IMR-90 (cell line): Measurements from ENCODE around the gene FABP2. TPM values are rescaled to one million over a fixed set of nuclear protein-coding genes. Genes with fewer than 3 reads are reported as not detected.
"Not testable (repeated sequence)": the region's sequence is repeated elsewhere in the genome, so short reads cannot be mapped to it uniquely, and the experiment has no call there.

Experiments
- ATAC-seq: fragments of 200-7000 bp; cut with Tn5 transposase; 2 replicates; pipeline ENCODE4 v1.9.1; 2020; ENCODE audit warnings: low read depth, mild to moderate bottlenecking, moderate library complexity
- BruUV-seq: library from RNA; stranded (reverse); fragments of 400-500 nt; replicated peaks from 2 replicates; lab custom pipeline; 2021; lab: Mats Ljungman, UMichigan
- CTCF ChIA-PET: fragments of 300-600 bp; formaldehyde crosslinking; extraction: SDS; loops from one replicate; lab custom pipeline; 2021; ENCODE audit warnings: antibody characterized with exemption; lab: Yijun Ruan, JAX
- POLR2A ChIA-PET: fragments of 300-600 bp; sonication (Branson Sonifier 250); formaldehyde crosslinking; loops from one replicate; lab custom pipeline; 2022; ENCODE audit warnings: antibody characterized with exemption; ENCODE audit not compliant: unreplicated experiment; lab: Charles Lee
- DNase-seq: peaks from one replicate; pipeline ENCODE4 v3.0.0; 2013
- H2AFZ ChIP-seq: replicated peaks from 2 replicates; pipeline ENCODE3; 2013; ENCODE audit warnings: low read length, mild to moderate bottlenecking; ENCODE audit not compliant: poor library complexity
- H2AK5ac ChIP-seq: 2 replicates; pipeline ENCODE4 v1.6.1; 2013; ENCODE audit warnings: low read depth, low read length, inconsistent platforms
- H2AK9ac ChIP-seq: replicated peaks from 2 replicates; pipeline ENCODE3; 2013; ENCODE audit warnings: mild to moderate bottlenecking, low read depth, low read length, moderate library complexity; ENCODE audit not compliant: poor library complexity
- H2BK120ac ChIP-seq: 2 replicates; pipeline ENCODE4 v1.6.1; 2013; ENCODE audit warnings: low read depth, low read length, inconsistent platforms
- H2BK15ac ChIP-seq: 3 replicates; pipeline ENCODE4 v1.6.1; 2013; ENCODE audit warnings: low read depth, low read length, inconsistent platforms
- H2BK20ac ChIP-seq: 2 replicates; pipeline ENCODE4 v1.6.1; 2013; ENCODE audit warnings: low read depth, mild to moderate bottlenecking, inconsistent platforms, low read length, moderate library complexity
- H2BK5ac ChIP-seq: 2 replicates; pipeline ENCODE4 v1.6.1; 2013; ENCODE audit warnings: mild to moderate bottlenecking, low read depth, low read length, inconsistent platforms; ENCODE audit not compliant: poor library complexity, severe bottlenecking
- H3K14ac ChIP-seq: replicated peaks from 2 replicates; pipeline ENCODE4 v1.6.1; 2013; ENCODE audit warnings: low read depth, low read length, inconsistent platforms
- H3K18ac ChIP-seq: 2 replicates; pipeline ENCODE4 v1.6.1; 2013; ENCODE audit warnings: low read depth, low read length, control low read depth
- H3K23ac ChIP-seq: 2 replicates; pipeline ENCODE4 v1.6.1; 2013; ENCODE audit warnings: low read depth, low read length, inconsistent platforms
- H3K27ac ChIP-seq: 2 replicates; pipeline ENCODE4 v1.5.1; 2013; ENCODE audit warnings: mild to moderate bottlenecking, control low read depth, low read length; ENCODE audit not compliant: insufficient read depth
- H3K27me3 ChIP-seq: 2 replicates; pipeline ENCODE4 v1.6.1; 2013; ENCODE audit warnings: low read length; ENCODE audit not compliant: control insufficient read depth, insufficient read depth
- H3K36me3 ChIP-seq: 2 replicates; pipeline ENCODE4 v1.6.1; 2013; ENCODE audit warnings: low read length, mixed read lengths; ENCODE audit not compliant: control insufficient read depth, insufficient read depth
- H3K4ac ChIP-seq: 2 replicates; pipeline ENCODE4 v1.6.1; 2013; ENCODE audit warnings: low read depth, low read length, inconsistent platforms
- H3K4me1 ChIP-seq: 2 replicates; pipeline ENCODE4 v1.6.1; 2013; ENCODE audit warnings: low read length, mixed read lengths; ENCODE audit not compliant: control insufficient read depth, insufficient read depth
- H3K4me2 ChIP-seq: 2 replicates; pipeline ENCODE4 v1.6.1; 2013; ENCODE audit warnings: low read depth, mild to moderate bottlenecking, control low read depth, low read length, moderate library complexity
- H3K4me3 ChIP-seq: 2 replicates; pipeline ENCODE4 v1.5.1; 2013; ENCODE audit warnings: low read depth, mild to moderate bottlenecking, control low read depth, low read length, moderate library complexity; ENCODE audit not compliant: insufficient read depth
- H3K56ac ChIP-seq: 2 replicates; pipeline ENCODE4 v1.6.1; 2013; ENCODE audit warnings: low read length, inconsistent platforms; ENCODE audit not compliant: insufficient read depth; ENCODE audit errors: extremely low read depth
- H3K79me1 ChIP-seq, 2 experiments: 2 replicates each; pipeline ENCODE4 v1.6.1; 2013; ENCODE audit warnings: low read length in 2 of 2, inconsistent platforms in 1 of 2, low read depth in 1 of 2
- H3K9ac ChIP-seq: 2 replicates; pipeline ENCODE4 v1.6.1; 2013; ENCODE audit warnings: low read depth, low read length, control low read depth
- H3K9me1 ChIP-seq: 2 replicates; pipeline ENCODE4 v1.6.1; 2013; ENCODE audit warnings: low read length, inconsistent platforms; ENCODE audit not compliant: insufficient read depth
- H3K9me3 ChIP-seq: 2 replicates; pipeline ENCODE4 v1.6.1; 2013; ENCODE audit warnings: low read length; ENCODE audit not compliant: control insufficient read depth, insufficient read depth
- H4K20me1 ChIP-seq: 2 replicates; pipeline ENCODE4 v1.6.1; 2013; ENCODE audit warnings: low read length, inconsistent platforms; ENCODE audit not compliant: insufficient read depth
- H4K5ac ChIP-seq: 2 replicates; pipeline ENCODE4 v1.6.1; 2013; ENCODE audit warnings: mild to moderate bottlenecking, low read depth, low read length, control low read depth
- H4K8ac ChIP-seq, 2 experiments: 2 replicates each; pipeline ENCODE4 v1.6.1; 2013; ENCODE audit warnings: low read depth in 2 of 2, low read length in 2 of 2, control low read depth in 1 of 2, inconsistent platforms in 1 of 2
- H4K91ac ChIP-seq: 2 replicates; pipeline ENCODE4 v1.6.1; 2013; ENCODE audit warnings: low read depth, low read length, inconsistent platforms; ENCODE audit not compliant: insufficient read depth
- WGBS, 2 experiments: methylation state at CpG; one replicate each; pipeline versions ENCODE4 v1.1.5 to v1.1.7; 2013; ENCODE audit warnings: missing lambda C conversion rate in 2 of 2; ENCODE audit not compliant: insufficient read length in 1 of 2; ENCODE audit errors: extremely low coverage in 2 of 2; 5-methylcytosine and 5-hydroxymethylcytosine counted together
- dilution Hi-C: fragments of 300-500 bp; cut with HindIII; formaldehyde crosslinking; loops from one replicate; pipeline ENCODE4 v1.14.3; 2018; ENCODE audit warnings: low sequenced_read_pairs; ENCODE audit not compliant: unreplicated experiment
- in situ Hi-C: fragments of 300-500 bp; cut with MboI; formaldehyde crosslinking; loops from 3 replicates; pipeline ENCODE4 v1.14.3; 2019; ENCODE audit warnings: low sequenced_read_pairs, inconsistent platforms, mixed read lengths
- intact Hi-C: fragments of 100-400 bp; cut with micrococcal nuclease; formaldehyde crosslinking; loops from 2 replicates; pipeline ENCODE4 v1.10.0; 2022
- polyA plus RNA-seq, 3 experiments: library from polyadenylated mRNA; depleted of rRNA; stranded (reverse); fragments of >200 nt; gene quantifications; 2 replicates each; pipeline ENCODE4 v1.2.3, GENCODE V29; 2012; ENCODE audit warnings: low replicate concordance in 1 of 3
- total RNA-seq: library from RNA; depleted of rRNA; stranded (reverse); fragments of >200 nt; gene quantifications from 2 replicates; pipeline ENCODE4 v1.2.3, GENCODE V29; 2012

Gene FABP2
- total and polyA plus RNA-seq, 2 of the 4 experiments (the other 2 are of a cell fraction): not detected

- dilution Hi-C loops, H3K27ac ChIP-seq, H4K91ac ChIP-seq, H3K79me1 ChIP-seq, H3K14ac ChIP-seq, H3K4ac ChIP-seq, H2AK9ac ChIP-seq, H3K4me2 ChIP-seq, H3K18ac ChIP-seq, BruUV-seq, H2BK15ac ChIP-seq, H4K20me1 ChIP-seq, H2AFZ ChIP-seq, in situ Hi-C loops, ATAC-seq, H4K5ac ChIP-seq, intact Hi-C loops, H3K56ac ChIP-seq, H2BK20ac ChIP-seq, H3K36me3 ChIP-seq, H3K9me3 ChIP-seq, CTCF ChIA-PET, H3K4me1 ChIP-seq, H2AK5ac ChIP-seq, H3K4me3 ChIP-seq, H4K8ac ChIP-seq, H3K9me1 ChIP-seq, H2BK5ac ChIP-seq, H3K9ac ChIP-seq, H2BK120ac ChIP-seq, H3K27me3 ChIP-seq, DNase-seq, H3K23ac ChIP-seq, POLR2A ChIA-PET: not testable (repeated sequence)
- no CpG with 5 or more reads among the region's 3 CpGs for WGBS, 2 experiments
These were observed 49.2 kb upstream of the FABP2 start for GRCh38 chr4:119370951-119371683.

DNA sequence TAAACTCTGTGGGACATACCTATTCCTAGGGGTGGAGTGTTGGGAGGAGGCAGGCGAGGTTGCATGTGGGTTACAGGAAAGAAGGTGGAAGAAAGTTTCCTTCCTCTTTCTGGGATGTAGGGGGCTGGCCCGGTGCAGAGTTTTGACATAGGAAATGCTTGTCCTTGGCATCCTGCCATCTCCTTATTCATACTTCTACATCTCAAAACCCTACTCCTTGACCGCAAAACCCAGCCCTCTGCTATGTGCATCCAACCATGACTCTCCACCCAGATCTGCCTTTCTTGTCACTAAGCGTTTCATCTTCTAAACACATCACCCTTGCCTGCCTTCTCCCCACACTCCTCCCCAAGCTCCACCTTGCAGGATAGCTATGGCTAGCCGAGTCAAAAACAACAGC is 48.5 kb upstream of the FABP2 start:
- H2BK20ac ChIP-seq, H2AK5ac ChIP-seq, H3K4me3 ChIP-seq, H2BK120ac ChIP-seq, H2BK5ac ChIP-seq, H4K91ac ChIP-seq, H3K27ac ChIP-seq, intact Hi-C loops, H3K18ac ChIP-seq, H3K4ac ChIP-seq, H3K9me1 ChIP-seq, H3K56ac ChIP-seq, H3K4me1 ChIP-seq, H4K8ac ChIP-seq, H3K14ac ChIP-seq, CTCF ChIA-PET, H4K20me1 ChIP-seq, in situ Hi-C loops, H2BK15ac ChIP-seq, BruUV-seq, H4K5ac ChIP-seq, ATAC-seq, dilution Hi-C loops, H3K27me3 ChIP-seq, H2AK9ac ChIP-seq, H2AFZ ChIP-seq, POLR2A ChIA-PET, H3K9me3 ChIP-seq, H3K79me1 ChIP-seq, H3K36me3 ChIP-seq, H3K23ac ChIP-seq, H3K4me2 ChIP-seq, H3K9ac ChIP-seq: not testable (repeated sequence)
- peak; percentile 28 for DNase-seq
- no CpG with 5 or more reads among the region's 5 CpGs for WGBS, 2 experiments
